ENCODE results near the gene IFNG.
"Not testable (repeated sequence)": the region's sequence is repeated elsewhere in the genome, so short reads cannot be mapped to it uniquely, and the experiment has no call there.

The IFNG gene

DNA sequence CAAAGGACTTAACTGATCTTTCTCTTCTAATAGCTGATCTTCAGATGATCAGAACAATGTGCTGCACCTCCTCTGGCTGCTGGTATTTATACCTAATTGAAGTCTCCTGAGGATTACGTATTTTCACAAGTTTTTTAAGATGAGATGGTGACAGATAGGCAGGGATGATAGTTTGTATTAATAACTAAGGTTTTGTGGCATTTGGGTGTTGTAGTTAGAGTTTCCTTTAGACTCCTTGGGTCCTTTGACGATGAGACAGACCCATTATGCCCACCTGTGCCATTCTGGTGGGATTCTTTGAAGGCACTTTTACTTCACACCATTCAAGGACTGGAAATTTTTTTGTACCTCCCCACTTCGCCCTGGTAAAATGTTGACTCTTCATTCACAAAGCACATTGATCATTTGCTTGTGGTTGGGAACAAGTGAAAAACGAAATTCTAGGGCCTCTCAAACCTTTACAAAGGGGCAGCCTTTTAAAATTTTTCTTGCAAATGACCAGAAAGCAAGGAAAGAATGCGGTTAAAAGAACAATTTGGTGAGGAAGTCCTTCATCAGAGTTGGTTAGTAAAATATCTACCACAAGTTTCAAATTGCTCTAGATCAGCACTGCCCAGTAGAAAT is at the start of gene IFNG:
Gene IFNG (minus strand): TSS at position 60 of the 624 bp plus-strand sequence. CDS start 125 bp downstream, outside the sequence.
- Histone ChIP-seq H3K4me1 (no peaks in the 10 kb centered on the region), H3K79me2 (no peaks in the 10 kb centered on the region), H3K4me3 (ENCODE audit: low read depth, low read length) (no peak within 1 kb of the TSS), H3K4me2 (ENCODE audit: low read length) (no peak within 1 kb of the TSS), H3K27me3 (ENCODE audit: control insufficient read depth, insufficient read depth, low read length) (no peaks in the 10 kb centered on the region), H3K9ac (no peak within 1 kb of the TSS), H3K36me3 (ENCODE audit: control insufficient read depth, insufficient read depth, low read length) (no peaks in the 10 kb centered on the region), H2AFZ (no peak within 1 kb of the TSS), H3K27ac (no peak within 1 kb of the TSS), H3K9me3 (ENCODE audit: control insufficient read depth, low read length) (no peaks in the 10 kb centered on the region)
- TF ChIP-seq, protein P1, sequence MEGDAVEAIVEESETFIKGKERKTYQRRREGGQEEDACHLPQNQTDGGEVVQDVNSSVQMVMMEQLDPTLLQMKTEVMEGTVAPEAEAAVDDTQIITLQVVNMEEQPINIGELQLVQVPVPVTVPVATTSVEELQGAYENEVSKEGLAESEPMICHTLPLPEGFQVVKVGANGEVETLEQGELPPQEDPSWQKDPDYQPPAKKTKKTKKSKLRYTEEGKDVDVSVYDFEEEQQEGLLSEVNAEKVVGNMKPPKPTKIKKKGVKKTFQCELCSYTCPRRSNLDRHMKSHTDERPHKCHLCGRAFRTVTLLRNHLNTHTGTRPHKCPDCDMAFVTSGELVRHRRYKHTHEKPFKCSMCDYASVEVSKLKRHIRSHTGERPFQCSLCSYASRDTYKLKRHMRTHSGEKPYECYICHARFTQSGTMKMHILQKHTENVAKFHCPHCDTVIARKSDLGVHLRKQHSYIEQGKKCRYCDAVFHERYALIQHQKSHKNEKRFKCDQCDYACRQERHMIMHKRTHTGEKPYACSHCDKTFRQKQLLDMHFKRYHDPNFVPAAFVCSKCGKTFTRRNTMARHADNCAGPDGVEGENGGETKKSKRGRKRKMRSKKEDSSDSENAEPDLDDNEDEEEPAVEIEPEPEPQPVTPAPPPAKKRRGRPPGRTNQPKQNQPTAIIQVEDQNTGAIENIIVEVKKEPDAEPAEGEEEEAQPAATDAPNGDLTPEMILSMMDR (IDR thresholded peaks at IDR 0.05): no peak

- not testable (repeated sequence) for H3K9me3 ChIP-seq (ENCODE audit: control insufficient read depth, low read length); H3K9ac ChIP-seq; H3K4me2 ChIP-seq (ENCODE audit: low read length); H2AFZ ChIP-seq; H3K36me3 ChIP-seq (ENCODE audit: control insufficient read depth, insufficient read depth, low read length); H3K27ac ChIP-seq; H3K4me1 ChIP-seq; H3K4me3 ChIP-seq (ENCODE audit: low read depth, low read length); H3K79me2 ChIP-seq; H3K27me3 ChIP-seq (ENCODE audit: control insufficient read depth, insufficient read depth, low read length)
Measured at GRCh38 chr12:68209048-68209728, 49.6 kb upstream of the IFNG start.

- Histone ChIP-seq H3K4me3 (ENCODE audit: low read depth, low read length) (no peak overlapping the region), H3K27ac (no peak overlapping the region), H3K27me3 (ENCODE audit: control insufficient read depth, insufficient read depth, low read length) (no peaks in the 10 kb centered on the region), H3K9me3 (ENCODE audit: control insufficient read depth, low read length) (no peaks in the 10 kb centered on the region), H3K4me1 (no peaks in the 10 kb centered on the region), H3K36me3 (ENCODE audit: control insufficient read depth, insufficient read depth, low read length) (no peaks in the 10 kb centered on the region), H3K79me2 (no peaks in the 10 kb centered on the region), H2AFZ (no peak overlapping the region), H3K4me2 (ENCODE audit: low read length) (no peak overlapping the region), H3K9ac (no peak overlapping the region)
- TF ChIP-seq, protein P1 (IDR thresholded peaks at IDR 0.05): no peak
Measured at GRCh38 chr12:68207276-68207675, 47.7 kb upstream of the IFNG start.

GRCh38 chr12:68206446-68206845 is 46.9 kb upstream of the IFNG start:
- H3K36me3 ChIP-seq (ENCODE audit: control insufficient read depth, insufficient read depth, low read length): no peaks in the 10 kb centered on the region
- H3K4me2 ChIP-seq (ENCODE audit: low read length): no peak overlapping the region
- H3K27me3 ChIP-seq (ENCODE audit: control insufficient read depth, insufficient read depth, low read length): no peaks in the 10 kb centered on the region
- H3K27ac ChIP-seq: no peak overlapping the region
- no peak overlapping the region for H3K9ac ChIP-seq
- no peaks in the 10 kb centered on the region for H3K4me1 ChIP-seq
- no peak overlapping the region for H3K4me3 ChIP-seq (ENCODE audit: low read depth, low read length)
- no peak overlapping the region for H2AFZ ChIP-seq
- H3K9me3 ChIP-seq (ENCODE audit: control insufficient read depth, low read length): no peaks in the 10 kb centered on the region
- H3K79me2 ChIP-seq: no peaks in the 10 kb centered on the region
- TF ChIP-seq, protein P1 (IDR thresholded peaks at IDR 0.05): no peak

DNA sequence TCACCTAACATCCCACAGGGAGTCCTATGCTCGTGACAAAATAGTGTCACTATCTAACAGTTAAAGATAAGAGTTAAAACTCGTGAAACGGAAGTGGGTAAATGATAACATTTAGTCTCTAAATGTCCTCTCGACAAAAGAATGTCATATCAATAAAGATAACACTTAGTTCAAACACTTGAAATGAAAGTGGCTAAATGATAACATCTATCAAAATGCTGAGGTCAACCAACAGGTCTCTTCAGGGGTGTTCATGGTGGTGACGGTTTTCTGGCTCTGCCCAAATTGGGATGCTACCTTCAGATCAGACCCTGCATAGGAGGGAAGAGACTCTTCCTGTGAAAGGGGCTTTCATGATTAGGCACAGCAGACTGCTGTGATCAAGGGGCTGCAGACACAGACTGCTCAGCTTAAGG is 43.9 kb upstream of the IFNG start:
- Histone ChIP-seq H3K9ac (no peak overlapping the region), H3K27me3 (ENCODE audit: control insufficient read depth, insufficient read depth, low read length) (no peaks in the 10 kb centered on the region), H3K4me3 (ENCODE audit: low read depth, low read length) (no peak overlapping the region), H3K9me3 (ENCODE audit: control insufficient read depth, low read length) (no peaks in the 10 kb centered on the region), H3K79me2 (no peaks in the 10 kb centered on the region), H2AFZ (no peak overlapping the region), H3K36me3 (ENCODE audit: control insufficient read depth, insufficient read depth, low read length) (no peaks in the 10 kb centered on the region), H3K27ac (no peak overlapping the region), H3K4me2 (ENCODE audit: low read length) (no peak overlapping the region), H3K4me1 (no peaks in the 10 kb centered on the region)
- TF ChIP-seq, protein P1 (IDR thresholded peaks at IDR 0.05): no peak

All from parathyroid adenoma (tissue), 2 donors.